Fibroblast of the conjunctiva (primary cell): ENCODE results near the gene SLC35D1.

Experiments
- DNase-seq: peaks from one replicate; pipeline ENCODE4 v3.0.0-alpha.2; 2010; ENCODE audit warnings: low read depth

SLC35D1 gene

DNA sequence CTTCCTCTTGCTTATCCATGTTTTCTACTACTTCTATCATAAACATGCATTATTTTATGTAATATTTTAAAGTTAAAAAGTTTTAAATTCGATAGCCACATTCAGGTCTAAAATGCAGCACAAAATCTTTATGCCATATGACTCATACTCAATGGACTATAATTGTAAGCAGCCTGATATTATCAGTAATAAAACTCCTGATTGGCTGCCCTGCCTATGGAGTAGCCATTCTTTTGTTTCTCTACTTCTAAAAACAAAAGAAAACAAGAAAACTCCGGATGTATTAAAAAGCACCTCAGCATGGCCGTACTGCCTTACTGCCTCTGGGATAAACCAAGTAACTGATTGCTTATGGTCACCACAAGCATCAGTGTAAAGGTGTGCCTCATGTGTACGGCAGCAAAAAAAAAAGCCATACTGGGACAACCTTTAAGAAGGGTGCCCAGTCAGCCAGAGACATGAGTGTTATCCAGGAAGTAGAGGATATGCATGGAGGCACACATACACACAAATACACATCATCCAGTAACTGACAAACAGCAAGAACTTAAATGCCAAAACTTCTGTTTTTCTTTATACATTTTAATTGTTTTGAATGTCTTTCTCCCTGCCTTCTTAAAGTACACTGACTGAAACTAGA lies 9.2 kb downstream of the SLC35D1 start:
- DNase-seq: no peak

GRCh38 chr1:67043366-67043765 lies 10.6 kb downstream of the SLC35D1 start:
- DNase-seq: no peak

GRCh38 chr1:67041841-67042503 lies 12.0 kb downstream of the SLC35D1 start:
- DNase-seq: no peak

DNA sequence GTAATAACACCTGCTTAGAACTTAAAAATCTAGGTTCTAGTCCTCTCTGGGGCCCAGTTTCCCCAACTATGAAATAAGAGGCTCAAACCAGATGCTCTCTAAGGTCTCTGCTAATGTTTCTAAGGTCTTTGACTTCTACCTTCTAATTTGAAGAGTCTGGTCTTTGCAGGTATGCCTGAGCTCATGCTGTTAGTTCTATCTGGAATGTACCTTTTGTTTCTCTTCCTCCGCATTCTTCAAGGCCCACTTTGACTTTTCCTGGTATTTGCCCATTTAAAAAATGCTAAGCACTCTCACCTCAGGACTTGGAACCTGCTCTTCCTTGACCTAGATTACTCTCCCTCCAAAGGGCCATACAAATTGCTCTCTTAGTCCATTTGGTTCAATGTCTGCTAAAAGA lies 13.5 kb downstream of the SLC35D1 start:
- no peak for DNase-seq

DNA sequence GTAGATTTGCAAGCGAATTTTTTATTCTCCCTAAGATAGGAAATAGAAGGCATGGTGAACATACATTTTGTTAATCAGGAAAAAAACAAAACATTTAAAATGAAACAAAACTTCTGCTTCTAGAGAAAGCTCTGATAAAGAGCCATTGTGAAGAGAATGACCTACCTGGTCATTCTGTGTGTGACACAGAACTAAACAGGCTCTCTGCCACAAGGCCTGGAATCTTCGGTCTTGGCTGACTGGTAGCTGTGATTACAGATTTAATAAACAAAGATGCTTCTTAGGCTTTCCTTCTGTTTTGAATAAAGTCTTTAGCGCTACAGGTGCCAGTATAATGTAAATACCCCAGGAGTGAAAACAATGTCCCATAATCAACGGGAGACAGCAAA lies 22.1 kb downstream of the SLC35D1 start:
- no peak for DNase-seq

DNA sequence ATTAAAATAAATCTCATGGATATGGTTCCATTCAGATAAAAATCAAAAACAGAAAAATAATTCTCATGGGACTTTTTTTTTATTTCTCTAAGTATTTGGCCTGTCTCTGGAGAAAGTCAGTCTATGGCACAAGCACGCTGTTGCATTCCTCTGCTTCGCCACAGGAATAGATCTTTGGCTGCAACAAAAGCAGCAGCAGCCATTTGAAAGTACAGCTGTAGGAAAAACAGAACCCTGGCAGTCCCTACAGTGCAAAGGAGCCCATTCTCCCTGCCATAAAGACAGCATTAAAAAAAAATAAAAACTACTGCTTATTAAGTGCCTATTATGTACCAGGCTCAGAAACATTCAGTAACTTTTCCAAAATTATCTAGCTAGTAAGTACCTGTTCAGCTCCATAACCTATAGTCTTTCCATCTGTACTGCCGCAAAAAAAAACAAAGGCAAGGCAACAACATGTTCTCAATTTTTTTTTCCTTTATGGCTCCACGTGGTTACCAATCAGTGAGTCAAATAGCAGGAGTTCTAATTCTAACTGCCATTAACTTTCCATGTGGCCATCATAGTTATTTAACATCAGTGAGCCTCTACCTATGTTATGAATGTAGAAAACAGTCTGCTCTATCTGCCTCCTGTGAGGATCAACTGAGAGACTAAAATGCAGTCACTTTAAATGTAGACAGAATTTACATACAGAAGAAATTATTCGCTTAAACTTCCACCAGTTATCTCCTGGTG lies 22.7 kb downstream of the SLC35D1 start:
- no peak for DNase-seq

DNA sequence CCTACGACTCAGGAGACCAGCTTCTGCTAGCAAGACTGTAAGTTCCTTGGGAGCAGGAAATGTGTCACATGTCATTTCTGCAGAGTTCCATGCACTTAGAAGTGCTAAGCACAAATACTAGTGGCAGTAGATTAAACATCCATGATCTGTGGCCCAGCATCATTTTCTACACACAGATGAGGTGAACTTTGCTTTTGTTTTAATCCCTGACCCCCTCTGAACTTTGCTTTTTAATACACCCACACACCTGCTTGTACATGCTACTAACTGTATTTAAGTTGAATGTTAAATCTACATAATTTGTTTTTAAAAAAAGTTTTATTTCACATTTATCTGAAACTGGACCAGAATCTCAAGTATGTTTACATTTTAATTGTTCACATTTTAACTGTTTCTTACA lies 24.5 kb downstream of the SLC35D1 start:
- no peak for DNase-seq

GRCh38 chr1:67020765-67021164 lies 33.2 kb downstream of the SLC35D1 start:
- no peak for DNase-seq

DNA sequence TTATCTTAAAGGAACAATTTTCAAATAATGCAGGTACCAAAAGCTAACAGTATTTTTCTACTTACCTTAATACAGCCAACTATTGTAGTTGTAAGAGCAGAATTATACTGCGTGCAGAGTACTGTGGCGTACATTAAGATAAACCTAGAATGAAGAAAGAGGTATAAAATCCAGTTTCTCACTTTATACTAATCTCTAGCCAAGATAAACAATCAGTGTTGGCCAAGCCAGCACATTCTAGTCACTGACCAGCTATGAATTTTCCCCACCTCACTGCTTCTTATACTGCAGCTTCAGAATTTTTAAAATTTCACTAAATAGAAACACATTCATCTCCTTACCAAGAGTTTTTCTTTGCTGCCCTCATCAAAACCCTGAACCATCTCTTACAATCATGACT lies 33.6 kb downstream of the SLC35D1 start:
- DNase-seq: no peak

DNA sequence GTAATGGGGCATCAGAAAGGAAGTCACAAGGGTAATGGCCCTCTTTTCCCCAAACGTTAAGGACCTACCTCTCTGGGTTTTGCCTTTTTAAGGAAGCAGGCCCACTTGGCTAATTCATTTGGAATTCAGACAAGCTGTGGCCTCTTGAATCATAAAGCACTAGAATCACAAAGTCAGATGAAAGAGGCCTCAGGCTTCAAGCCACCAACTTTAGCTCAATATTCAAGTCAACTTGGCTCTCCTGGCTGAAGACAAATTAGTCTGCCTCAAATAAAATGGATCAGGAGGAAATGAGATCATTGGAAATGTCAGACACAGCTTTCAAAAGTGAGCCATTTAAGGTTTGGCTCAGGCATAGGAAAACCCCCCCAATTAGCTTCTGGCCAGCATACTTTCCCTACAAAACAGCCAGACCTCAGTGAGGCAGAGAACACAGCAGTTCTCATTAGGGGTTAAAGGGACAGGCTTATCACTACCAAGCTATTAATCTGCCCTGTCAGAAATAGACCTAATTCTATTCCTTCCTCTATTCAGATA lies 34.3 kb downstream of the SLC35D1 start:
- no peak for DNase-seq

GRCh38 chr1:67019121-67019520 lies 34.8 kb downstream of the SLC35D1 start:
- no peak for DNase-seq

DNA sequence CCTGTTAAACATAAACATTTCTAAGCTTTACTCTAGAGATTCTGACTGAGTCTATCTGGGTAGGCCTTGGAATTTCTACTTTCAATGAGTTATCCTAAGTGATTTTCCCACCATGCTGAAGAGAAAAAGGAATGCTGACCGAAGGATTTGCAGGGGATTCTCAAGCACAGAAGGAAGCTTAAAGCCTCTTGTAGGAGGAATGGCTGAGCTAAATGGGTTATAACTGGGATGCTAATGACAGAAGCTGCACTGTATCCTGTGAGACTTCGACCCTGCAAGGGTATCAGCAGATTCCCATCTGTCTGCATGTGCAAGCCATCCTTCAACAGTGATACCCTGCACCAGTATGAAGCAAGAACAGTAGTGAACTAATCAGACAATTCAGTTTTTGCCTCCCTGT lies 35.4 kb downstream of the SLC35D1 start:
- no peak for DNase-seq

- no peak for DNase-seq
Observed at GRCh38 chr1:67013573-67013972, 40.4 kb downstream of the SLC35D1 start.

DNA sequence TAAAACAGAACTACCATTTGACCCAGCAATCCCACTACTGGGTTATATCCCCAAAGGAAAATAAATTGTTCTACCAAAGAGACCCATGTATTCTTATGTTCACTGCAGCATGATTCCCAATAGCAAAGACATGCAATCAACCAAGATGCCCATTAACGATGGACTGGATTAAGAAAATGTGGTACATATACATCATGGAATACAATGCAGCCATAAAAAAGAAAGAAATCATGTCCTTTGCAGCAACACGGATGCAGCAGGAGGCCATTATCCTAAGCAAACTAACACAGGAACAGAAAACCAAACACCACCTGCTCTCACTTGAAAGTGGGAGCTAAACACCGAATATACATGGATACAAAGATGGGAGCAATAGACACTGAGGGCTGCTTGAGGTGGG lies 44.2 kb downstream of the SLC35D1 start:
- DNase-seq: no peak

- no peak for DNase-seq
Observed at GRCh38 chr1:67005068-67005467, 48.9 kb downstream of the SLC35D1 start.

- no peak for DNase-seq
Observed at GRCh38 chr1:67004176-67004575, 49.8 kb downstream of the SLC35D1 start.

GRCh38 chr1:67001682-67002425 lies 52.1 kb downstream of the SLC35D1 start:
- no peak for DNase-seq

DNA sequence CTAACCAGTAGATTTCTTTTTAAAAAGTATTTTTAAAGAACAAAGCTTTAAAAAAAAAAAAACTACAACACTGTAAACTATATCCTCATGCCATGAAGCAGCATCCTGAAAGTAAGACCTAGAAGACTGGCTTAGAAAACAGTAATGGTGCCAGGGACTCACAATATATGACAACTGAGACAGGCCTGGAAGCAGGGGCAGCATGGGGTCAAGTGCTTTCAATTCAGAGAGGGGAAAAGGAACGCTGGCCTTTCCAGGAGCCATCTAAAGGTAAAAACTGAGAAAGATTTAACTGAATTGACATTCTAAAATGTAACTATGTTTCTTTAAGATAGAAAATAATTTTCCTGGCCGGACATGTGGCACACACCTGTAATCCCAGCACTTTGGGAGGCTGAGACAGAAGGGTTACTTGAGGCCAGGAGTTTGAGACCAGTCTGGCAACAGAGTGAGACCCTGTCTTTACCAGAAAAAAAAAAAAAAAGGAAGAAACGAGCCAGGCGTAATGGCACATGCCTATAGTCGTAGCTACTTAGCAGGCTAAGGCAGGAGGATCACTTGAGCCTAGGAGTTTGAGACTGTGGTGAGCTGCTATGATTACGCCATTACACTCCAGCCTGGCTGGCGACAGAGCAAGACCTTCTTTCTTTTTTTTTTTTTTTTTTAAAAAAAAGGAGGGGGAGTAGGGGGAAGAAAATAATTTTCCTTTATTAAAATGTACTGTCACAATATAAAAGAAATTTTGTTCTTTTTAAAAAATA lies 54.1 kb downstream of the SLC35D1 start:
- DNase-seq: no peak

GRCh38 chr1:66998972-66999371 lies 55.0 kb downstream of the SLC35D1 start:
- DNase-seq: no peak

- peak; percentile 67 for DNase-seq
Observed at GRCh38 chr1:66996018-66996682, 57.8 kb downstream of the SLC35D1 start.

- DNase-seq: no peak
Observed at GRCh38 chr1:66993076-66993475, 60.9 kb downstream of the SLC35D1 start.
